ENCODE data around the gene CC2D2B. TPM values are rescaled to one million over a fixed set of nuclear protein-coding genes. Genes with fewer than 3 reads are reported as not detected.

The CC2D2B gene
- total RNA-seq, 1 donor from 2014 or later, result 1.6 TPM

DNA sequence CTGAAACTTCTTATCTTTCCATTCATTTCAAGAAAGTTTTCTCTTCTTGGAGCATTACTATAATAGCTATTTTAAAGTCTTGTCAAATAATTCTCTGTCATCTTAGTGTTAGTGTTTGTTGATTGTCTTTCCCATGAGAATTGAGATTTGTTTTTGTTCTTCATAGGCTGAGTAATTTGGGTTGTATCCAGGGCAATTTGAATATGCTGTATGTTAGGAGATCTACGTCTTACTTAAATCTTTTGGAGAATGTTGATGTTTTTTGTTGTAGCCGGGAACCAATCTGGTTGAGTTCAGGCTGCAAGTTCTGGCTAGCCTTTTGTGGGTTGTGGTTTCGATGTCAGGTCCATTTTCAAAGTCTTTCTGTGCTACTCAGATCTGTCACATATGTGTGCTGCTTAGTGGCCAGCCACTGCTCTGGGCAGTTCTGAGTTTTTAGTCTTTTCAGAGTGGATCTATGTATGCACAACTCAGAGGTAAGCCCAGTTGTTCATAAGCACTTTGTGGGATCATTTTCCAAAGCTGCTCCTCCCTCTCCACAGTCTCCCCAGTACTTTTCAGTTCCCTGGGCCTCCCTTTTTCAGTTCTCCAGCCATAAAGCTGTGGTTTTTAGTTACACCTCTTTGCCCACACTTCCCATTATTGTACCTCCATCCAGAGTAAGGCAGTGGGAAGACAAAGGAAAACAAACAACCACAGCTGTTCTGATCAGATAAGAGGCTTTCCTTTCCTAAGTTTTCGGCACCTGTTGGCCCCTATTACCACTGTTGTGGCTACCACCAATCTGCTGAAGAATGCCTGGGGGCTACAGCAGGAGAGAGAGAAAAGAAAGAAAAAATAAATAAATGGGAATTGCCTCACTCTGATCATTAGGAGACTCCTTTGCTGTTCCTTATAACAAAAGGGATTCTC is 131.0 kb downstream of the CC2D2B start:
- ATAC-seq, result no peak
- no peaks in the 10 kb centered on the region for H3K27me3 ChIP-seq (ENCODE audit: low read depth)
- intact Hi-C loops (cut with DNase I), result no loop called here
- DNase-seq, result no peak
- H3K4me1 ChIP-seq, result no peaks in the 10 kb centered on the region
- H3K27ac ChIP-seq, result no peak overlapping the region
- no peaks in the 10 kb centered on the region for H3K9me3 ChIP-seq
- H3K36me3 ChIP-seq, result no peaks in the 10 kb centered on the region
- H3K4me3 ChIP-seq, result no peak overlapping the region
- TF ChIP-seq, protein P1, sequence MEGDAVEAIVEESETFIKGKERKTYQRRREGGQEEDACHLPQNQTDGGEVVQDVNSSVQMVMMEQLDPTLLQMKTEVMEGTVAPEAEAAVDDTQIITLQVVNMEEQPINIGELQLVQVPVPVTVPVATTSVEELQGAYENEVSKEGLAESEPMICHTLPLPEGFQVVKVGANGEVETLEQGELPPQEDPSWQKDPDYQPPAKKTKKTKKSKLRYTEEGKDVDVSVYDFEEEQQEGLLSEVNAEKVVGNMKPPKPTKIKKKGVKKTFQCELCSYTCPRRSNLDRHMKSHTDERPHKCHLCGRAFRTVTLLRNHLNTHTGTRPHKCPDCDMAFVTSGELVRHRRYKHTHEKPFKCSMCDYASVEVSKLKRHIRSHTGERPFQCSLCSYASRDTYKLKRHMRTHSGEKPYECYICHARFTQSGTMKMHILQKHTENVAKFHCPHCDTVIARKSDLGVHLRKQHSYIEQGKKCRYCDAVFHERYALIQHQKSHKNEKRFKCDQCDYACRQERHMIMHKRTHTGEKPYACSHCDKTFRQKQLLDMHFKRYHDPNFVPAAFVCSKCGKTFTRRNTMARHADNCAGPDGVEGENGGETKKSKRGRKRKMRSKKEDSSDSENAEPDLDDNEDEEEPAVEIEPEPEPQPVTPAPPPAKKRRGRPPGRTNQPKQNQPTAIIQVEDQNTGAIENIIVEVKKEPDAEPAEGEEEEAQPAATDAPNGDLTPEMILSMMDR (IDR thresholded peaks at IDR 0.05), result no peak

- intact Hi-C loops (cut with DNase I), result no loop called here
- no peak for ATAC-seq
These were observed 133.4 kb downstream of the CC2D2B start for GRCh38 chr10:96041146-96041545.

DNA sequence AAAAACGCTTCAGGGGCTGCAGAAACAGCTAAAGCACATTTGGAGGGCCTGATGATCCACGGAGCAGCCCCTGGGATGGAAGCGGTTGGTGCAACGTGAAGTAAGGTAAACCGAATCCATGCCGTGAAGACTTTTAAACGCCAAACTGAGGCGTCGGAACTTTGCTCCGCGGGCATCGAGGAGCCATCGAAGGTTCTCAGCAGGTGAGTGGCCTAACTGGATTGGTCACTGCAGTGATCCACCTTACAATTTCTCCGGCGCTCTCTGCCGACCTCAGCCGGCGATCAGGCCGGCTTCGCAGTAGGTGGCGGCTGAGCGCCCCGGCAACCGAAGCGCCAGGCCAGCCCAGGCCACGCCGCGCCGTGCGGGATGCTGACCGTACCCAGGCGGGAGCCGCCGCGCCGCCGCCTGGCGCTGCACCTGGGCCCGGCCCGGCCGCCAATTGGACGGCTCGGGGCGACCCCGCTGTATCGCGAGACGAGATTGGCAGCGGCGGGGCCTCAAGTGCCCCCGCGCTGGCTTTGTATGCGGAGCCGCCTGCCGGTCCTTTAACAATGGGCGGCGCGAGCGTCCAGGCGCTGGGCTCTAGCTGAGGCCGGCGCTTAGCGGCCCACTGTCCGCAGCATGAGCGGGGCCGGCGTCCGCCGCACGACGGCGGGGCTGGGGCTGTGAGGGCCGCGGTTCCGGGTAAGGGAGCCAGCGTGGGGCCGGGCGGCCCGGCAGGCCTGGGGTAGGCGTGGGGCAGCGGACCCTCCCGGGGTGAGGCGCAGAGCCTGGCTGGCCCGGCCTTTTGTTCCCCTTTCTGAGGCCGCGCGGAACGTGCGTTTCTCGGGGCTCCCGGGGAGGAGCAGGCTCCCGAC is 135.5 kb downstream of the CC2D2B start, which contains the start of gene CCNJ:
CCNJ (plus strand) TSS at position 551 of the 860 bp plus-strand sequence. CDS start 811 bp downstream, outside the sequence.
- Histone ChIP-seq H3K27me3 (ENCODE audit: low read depth) (no peaks in the 10 kb centered on the region), H3K4me1 (peaks cover 12% of the 10 kb centered on the region), H3K27ac (peak within 1 kb of the TSS; percentile 92), H3K9me3 (no peaks in the 10 kb centered on the region), H3K36me3 (peaks cover 4% of the 10 kb centered on the region), H3K4me3 (peak within 1 kb of the TSS; percentile 89)
- intact Hi-C loops (cut with DNase I), result no loop called here
- DNase-seq, result peak; percentile 93
- TF ChIP-seq, protein P1 (IDR thresholded peaks at IDR 0.05), result peak; percentile 20
- peak; percentile 98 to 99 for ATAC-seq

More at GRCh38 chr10:96041146-96041545, 133.4 kb downstream of the CC2D2B start:
- Histone ChIP-seq H3K27me3 (ENCODE audit: low read depth) (no peaks in the 10 kb centered on the region), H3K4me3 (no peak overlapping the region), H3K4me1 (peaks cover 12% of the 10 kb centered on the region), H3K27ac (no peak overlapping the region), H3K9me3 (no peaks in the 10 kb centered on the region), H3K36me3 (no peaks in the 10 kb centered on the region)
- no peak for DNase-seq
- TF ChIP-seq, protein P1 (IDR thresholded peaks at IDR 0.05), result no peak

DNA sequence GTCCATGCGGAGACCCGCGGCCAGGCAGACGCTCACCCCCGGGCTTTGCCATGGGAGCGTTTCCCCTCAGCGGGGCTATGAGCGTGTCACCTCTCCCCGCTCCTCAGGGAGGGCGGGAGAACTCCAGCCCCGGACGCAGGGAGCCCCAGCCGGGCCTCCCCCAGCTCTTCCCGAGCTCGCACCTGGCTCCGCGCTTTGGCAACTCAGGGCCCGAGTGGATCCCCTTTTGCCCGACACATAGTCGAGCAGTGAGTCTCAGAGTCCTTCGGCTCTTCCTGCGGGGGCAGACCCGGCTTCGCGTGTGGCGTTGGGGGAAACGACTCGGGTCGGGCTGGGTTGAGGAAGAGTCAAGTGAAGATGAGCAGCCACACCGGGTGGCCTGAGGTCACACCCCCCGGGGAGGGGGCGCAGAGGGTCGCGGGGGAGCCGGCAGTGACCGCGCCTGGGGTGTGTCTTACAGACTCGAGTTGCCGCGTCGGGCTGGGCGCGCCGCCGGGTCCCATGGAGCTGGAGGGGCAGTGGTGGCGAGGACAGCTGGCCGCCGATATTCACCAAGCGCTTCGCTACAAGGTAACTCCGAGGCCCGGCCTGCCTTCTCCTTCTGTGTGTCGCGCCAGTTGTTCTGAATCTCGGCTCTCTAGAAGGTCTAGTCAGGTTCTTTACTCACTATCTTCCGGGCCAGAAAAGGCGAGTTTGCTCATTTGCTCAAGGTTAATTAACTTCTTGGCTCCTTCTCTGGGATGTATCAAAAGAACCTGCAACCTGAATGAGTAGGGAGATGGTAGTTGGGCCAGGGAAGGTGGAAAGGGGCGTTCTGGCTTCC is 136.3 kb downstream of the CC2D2B start:
- Histone ChIP-seq H3K4me3 (peak overlapping the region; percentile 89), H3K27me3 (ENCODE audit: low read depth) (no peaks in the 10 kb centered on the region), H3K9me3 (no peaks in the 10 kb centered on the region), H3K36me3 (peaks cover 4% of the 10 kb centered on the region), H3K4me1 (peaks cover 12% of the 10 kb centered on the region), H3K27ac (peak overlapping the region; percentile 92)
- intact Hi-C loops (cut with DNase I), result no loop called here
- DNase-seq (peak; percentile 73), ATAC-seq (peak; percentile 73 to 76)
- TF ChIP-seq, protein P1 (IDR thresholded peaks at IDR 0.05), result no peak

DNA sequence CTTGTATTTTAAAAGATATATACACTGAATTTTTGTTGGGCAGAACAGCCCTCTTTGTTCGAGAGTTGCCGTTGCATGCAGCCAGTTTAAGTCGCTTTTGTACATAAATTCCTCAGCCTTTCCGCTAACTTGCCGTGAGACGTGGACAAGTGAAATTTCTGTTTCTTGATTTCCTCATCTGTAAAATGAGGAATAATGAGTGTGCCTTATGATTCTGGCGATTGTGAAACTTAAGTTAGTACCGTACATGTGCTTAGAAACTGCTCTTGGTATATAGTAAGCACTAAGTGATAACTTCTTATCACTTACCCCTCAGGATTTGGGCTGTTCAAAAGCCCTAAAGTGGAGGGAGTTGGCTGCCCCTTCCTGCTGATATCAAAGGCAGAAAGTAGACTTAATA is 137.0 kb downstream of the CC2D2B start:
- Histone ChIP-seq H3K27me3 (ENCODE audit: low read depth) (no peaks in the 10 kb centered on the region), H3K4me1 (peaks cover 12% of the 10 kb centered on the region), H3K36me3 (peaks cover 4% of the 10 kb centered on the region), H3K4me3 (peak overlapping the region; percentile 89), H3K9me3 (no peaks in the 10 kb centered on the region), H3K27ac (peak overlapping the region; percentile 92)
- intact Hi-C loops (cut with DNase I), result no loop called here
- DNase-seq, result no peak
- TF ChIP-seq, protein P1 (IDR thresholded peaks at IDR 0.05), result no peak
- no peak for ATAC-seq

Data from lower lobe of right lung (tissue), 2 donors.